ENCODE data around the gene KLHL2.
"Not testable (repeated sequence)": the region's sequence is repeated elsewhere in the genome, so short reads cannot be mapped to it uniquely, and the experiment has no call there.

- not testable (repeated sequence) for TF ChIP-seq ZNF747 (tag by site-specific recombination; IDR thresholded peaks at IDR 0.05); ZNF585B (tag by site-specific recombination; IDR thresholded peaks at IDR 0.05); SALL2 (tag by site-specific recombination; IDR thresholded peaks at IDR 0.05; ENCODE audit: borderline replicate concordance); ZNF19 (tag by site-specific recombination; IDR thresholded peaks at IDR 0.05; ENCODE audit: low read depth); ZNF670 (tag by site-specific recombination; IDR thresholded peaks at IDR 0.05; ENCODE audit: low read depth); ZBTB20 (tag by site-specific recombination; IDR thresholded peaks at IDR 0.05); SP2 (tag by site-specific recombination; IDR thresholded peaks at IDR 0.05); ZNF501 (tag by site-specific recombination; IDR thresholded peaks at IDR 0.05)
- TF ChIP-seq, protein P1, sequence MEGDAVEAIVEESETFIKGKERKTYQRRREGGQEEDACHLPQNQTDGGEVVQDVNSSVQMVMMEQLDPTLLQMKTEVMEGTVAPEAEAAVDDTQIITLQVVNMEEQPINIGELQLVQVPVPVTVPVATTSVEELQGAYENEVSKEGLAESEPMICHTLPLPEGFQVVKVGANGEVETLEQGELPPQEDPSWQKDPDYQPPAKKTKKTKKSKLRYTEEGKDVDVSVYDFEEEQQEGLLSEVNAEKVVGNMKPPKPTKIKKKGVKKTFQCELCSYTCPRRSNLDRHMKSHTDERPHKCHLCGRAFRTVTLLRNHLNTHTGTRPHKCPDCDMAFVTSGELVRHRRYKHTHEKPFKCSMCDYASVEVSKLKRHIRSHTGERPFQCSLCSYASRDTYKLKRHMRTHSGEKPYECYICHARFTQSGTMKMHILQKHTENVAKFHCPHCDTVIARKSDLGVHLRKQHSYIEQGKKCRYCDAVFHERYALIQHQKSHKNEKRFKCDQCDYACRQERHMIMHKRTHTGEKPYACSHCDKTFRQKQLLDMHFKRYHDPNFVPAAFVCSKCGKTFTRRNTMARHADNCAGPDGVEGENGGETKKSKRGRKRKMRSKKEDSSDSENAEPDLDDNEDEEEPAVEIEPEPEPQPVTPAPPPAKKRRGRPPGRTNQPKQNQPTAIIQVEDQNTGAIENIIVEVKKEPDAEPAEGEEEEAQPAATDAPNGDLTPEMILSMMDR (tag by site-specific recombination; IDR thresholded peaks at IDR 0.05): not testable (repeated sequence)
- TF ChIP-seq, protein P2, sequence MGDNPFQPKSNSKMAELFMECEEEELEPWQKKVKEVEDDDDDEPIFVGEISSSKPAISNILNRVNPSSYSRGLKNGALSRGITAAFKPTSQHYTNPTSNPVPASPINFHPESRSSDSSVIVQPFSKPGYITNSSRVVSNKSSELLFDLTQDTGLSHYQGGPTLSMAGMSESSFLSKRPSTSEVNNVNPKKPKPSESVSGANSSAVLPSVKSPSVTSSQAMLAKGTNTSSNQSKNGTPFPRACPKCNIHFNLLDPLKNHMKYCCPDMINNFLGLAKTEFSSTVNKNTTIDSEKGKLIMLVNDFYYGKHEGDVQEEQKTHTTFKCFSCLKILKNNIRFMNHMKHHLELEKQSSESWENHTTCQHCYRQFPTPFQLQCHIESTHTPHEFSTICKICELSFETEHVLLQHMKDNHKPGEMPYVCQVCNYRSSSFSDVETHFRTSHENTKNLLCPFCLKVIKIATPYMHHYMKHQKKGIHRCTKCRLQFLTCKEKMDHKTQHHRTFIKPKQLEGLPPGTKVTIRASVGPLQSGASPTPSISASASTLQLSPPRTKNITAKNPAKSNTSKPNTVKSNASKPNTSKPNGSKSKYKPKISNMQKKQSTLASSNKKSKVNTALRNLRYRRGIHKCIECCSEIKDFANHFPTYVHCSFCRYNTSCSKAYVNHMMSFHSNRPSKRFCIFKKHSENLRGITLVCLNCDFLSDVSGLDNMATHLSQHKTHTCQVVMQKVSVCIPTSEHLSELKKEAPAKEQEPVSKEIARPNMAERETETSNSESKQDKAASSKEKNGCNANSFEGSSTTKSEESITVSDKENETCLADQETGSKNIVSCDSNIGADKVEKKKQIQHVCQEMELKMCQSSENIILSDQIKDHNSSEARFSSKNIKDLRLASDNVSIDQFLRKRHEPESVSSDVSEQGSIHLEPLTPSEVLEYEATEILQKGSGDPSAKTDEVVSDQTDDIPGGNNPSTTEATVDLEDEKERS (tag by site-specific recombination; IDR thresholded peaks at IDR 0.05): not testable (repeated sequence)
- TF ChIP-seq, protein P3, sequence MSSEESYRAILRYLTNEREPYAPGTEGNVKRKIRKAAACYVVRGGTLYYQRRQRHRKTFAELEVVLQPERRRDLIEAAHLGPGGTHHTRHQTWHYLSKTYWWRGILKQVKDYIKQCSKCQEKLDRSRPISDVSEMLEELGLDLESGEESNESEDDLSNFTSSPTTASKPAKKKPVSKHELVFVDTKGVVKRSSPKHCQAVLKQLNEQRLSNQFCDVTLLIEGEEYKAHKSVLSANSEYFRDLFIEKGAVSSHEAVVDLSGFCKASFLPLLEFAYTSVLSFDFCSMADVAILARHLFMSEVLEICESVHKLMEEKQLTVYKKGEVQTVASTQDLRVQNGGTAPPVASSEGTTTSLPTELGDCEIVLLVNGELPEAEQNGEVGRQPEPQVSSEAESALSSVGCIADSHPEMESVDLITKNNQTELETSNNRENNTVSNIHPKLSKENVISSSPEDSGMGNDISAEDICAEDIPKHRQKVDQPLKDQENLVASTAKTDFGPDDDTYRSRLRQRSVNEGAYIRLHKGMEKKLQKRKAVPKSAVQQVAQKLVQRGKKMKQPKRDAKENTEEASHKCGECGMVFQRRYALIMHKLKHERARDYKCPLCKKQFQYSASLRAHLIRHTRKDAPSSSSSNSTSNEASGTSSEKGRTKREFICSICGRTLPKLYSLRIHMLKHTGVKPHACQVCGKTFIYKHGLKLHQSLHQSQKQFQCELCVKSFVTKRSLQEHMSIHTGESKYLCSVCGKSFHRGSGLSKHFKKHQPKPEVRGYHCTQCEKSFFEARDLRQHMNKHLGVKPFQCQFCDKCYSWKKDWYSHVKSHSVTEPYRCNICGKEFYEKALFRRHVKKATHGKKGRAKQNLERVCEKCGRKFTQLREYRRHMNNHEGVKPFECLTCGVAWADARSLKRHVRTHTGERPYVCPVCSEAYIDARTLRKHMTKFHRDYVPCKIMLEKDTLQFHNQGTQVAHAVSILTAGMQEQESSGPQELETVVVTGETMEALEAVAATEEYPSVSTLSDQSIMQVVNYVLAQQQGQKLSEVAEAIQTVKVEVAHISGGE (tag by site-specific recombination; conservative IDR thresholded peaks at IDR 0.05; ENCODE audit: low read depth): not testable (repeated sequence)
Observed at GRCh38 chr4:165175470-165175869, 31.9 kb upstream of the KLHL2 start.

Data from HEK293 (cell line).